GM19372 (cell line): ENCODE measurements around the gene TTC33.
A peak's percentile ranks its signal among the peaks of the same experiment; 100 is the strongest.

Experiments
- ATAC-seq: cut with Tn5 transposase; IDR thresholded peaks from one replicate; pipeline ENCODE4 v1.9.1; 2021; ENCODE audit warnings: mild to moderate bottlenecking, low read depth, moderate library complexity; ENCODE audit not compliant: unreplicated experiment

Gene TTC33

DNA sequence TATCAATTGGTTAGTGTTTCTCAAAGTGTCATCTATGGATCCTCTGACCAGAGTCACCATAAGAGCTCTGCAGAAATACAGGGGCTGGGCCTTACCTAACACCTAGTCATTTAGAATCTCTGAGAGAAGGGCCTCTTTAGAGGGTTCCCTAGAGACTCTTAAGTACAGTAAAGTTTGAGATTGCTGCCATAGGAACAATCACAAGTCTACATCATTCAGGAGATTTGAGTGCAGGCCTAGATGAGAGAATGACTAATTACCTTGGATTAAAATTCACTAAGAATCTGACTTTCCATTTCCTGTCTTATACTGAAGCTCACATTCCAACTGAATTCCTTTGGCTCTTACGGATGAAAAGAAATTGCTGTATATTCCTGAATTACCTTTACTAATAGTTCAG is 258.2 kb downstream of the TTC33 start:
- ATAC-seq = no peak

DNA sequence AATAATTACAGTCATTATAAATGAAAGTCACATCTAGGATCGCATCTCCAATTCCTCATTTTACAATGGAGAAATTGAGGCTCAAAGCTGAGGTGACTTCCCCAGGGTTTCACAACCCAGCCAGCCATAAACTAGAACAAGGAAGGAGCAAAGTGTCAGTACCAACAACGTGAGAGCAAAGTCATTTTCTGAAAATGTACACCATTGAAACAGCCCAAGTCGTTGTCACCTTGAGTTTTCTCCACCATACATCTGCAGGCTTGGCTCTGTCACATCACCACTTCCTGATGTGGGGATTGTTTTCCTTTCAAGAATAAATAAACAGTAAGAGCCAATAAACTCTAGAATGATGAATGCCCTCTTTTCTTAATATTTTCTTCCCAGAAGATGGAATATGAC is 260.5 kb downstream of the TTC33 start:
- ATAC-seq = no peak

DNA sequence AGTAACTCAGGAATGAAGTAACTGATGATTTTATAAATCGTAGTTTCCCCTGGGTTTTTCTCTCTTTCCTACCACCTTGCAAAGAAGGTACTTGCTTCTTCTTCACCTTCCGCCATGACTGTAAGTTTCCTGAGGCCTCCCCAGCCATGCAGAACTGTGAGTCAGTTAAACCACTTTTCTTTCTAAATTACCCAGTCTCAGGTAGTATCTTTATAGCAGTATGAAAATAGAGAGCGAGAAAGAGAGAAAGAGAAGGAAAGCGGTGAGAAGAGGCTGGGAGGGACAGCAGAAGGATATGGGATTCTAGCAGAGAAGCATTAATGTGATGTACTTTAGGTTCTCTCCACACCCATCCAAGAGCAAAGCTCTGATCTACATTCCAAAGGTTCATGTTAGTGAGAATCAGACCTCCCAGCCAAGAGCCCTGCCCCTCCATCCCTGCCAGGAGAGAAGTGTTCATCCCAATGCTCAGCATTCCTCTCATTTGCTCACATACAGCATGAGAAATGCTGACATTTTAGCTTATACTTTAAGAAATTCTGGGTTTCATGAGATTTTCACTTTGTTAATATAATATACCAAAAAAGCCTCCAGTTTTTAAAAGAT is 261.0 kb downstream of the TTC33 start:
- ATAC-seq = no peak

DNA sequence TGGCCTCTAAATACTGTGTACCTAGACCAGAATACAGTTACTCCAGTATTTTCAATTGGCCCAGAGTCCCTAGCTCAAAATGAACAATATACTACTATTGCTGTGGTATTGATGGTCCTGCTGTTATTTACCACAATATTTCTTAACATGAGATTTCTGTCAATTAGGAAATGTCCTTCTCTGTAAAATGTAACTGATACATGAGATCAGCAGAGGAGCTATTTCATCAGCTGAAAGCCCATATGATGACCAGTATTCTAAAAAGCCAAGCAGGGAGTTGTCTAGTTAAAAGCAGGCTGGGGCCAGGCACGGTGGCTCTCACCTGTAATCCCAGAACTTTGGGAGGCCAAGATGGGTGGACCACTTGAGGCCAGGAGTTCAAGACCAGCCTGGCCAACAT is 263.7 kb downstream of the TTC33 start:
- ATAC-seq = no peak

DNA sequence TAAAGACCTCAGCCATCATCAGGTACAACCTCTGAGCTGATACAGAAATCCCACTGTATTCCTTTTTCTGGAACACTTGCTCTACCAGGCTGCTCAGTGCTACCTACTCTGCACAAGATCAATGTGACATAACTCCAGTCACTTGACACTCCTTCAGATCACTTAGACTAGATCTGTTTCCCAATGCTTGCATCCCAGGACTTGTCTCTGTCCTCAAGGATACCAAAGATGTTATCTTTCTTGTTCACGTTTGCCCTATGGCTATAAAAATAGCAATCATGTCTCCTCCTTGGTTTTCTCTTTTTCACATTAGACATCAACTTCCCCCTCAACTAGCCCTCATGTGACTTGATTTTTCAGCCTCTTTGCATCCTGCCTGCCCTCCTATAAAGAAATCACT is 264.1 kb downstream of the TTC33 start:
- ATAC-seq = no peak

DNA sequence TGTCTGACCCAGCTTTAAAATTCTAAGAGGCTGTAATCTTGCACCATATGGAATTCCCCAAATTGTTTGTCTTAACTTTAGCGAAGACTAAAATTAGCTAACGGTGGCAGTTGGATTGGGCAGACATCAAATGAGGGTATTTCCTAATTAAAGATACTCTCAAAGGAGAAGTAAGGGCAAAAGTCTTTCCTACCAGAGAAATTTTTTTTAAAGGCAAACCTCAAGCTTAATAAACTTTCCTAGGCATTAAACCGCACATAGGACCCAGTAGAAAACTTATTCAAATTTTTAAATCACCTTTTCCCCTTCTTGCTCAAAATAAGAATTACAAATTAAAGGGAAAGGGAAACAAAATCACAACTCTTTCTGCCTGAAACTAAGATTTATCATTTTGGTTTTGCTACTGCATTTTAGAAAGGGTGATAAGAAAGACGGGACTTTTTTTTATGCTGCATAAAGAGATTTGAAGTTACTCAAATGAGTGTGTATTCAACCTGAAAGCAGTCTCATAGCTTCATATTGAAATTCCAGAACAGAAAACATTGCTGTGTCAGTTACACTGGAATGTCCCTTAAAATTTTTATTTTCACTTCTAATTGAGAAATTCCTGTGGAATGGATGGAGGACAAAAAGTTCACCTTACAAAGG is 265.2 kb downstream of the TTC33 start:
- peak; percentile 32 for ATAC-seq

DNA sequence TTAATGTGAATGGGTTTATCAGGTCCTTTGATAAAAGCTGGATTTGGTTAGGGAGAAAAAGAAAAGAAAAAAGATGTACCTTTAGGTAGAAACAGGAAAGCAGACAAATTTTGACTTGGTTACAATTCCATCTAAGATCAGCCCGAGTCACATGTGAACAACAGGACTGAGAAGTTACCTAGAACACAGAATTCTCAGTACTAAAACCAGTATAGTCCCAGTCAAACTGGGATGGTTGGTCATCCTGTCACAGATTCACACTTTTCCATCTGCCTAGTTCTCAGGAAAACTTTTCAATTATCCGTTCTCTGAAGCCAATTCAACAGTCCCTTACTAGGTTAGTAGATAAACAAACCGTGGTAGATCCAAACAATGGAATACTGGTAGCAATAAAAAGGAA is 266.3 kb downstream of the TTC33 start:
- ATAC-seq = no peak

DNA sequence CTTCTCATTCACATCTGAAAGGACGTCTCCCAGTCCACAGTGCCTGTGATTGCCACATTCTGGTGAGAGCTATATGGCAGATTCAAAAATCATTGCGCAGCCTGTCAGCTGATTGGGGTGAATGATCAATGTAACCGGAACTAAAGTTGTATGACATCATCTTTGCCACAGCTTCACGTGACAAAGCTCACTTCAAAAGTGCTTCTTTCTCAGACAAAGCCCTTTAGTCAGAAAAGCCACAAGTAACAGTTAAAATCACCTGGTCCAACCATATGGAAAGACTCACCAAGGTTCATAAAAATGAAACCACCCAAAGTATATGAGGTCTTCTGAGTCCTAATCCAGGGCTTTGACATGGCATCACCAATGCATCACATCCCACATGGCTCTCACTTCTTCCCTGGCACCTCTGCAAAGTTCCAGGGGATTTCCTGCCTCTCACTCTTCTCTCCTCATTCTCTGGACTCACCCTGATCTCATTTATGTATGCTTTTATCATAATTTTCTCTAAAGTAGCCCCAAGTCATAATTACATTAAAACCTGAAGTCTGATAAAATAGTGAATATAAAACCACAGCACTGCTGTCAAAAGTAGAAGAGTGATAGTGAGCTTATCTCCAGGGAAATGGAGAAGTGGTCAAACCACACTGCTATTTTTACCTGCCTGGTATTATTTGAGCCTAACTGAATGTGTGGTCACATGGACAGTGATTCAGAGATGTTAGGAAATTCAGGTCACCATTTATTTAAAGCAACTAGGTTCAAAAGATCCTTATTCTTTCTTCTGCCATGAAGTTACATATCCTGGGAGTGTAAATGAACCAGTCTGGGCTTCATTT is 269.1 kb downstream of the TTC33 start:
- peak; percentile 42 for ATAC-seq

DNA sequence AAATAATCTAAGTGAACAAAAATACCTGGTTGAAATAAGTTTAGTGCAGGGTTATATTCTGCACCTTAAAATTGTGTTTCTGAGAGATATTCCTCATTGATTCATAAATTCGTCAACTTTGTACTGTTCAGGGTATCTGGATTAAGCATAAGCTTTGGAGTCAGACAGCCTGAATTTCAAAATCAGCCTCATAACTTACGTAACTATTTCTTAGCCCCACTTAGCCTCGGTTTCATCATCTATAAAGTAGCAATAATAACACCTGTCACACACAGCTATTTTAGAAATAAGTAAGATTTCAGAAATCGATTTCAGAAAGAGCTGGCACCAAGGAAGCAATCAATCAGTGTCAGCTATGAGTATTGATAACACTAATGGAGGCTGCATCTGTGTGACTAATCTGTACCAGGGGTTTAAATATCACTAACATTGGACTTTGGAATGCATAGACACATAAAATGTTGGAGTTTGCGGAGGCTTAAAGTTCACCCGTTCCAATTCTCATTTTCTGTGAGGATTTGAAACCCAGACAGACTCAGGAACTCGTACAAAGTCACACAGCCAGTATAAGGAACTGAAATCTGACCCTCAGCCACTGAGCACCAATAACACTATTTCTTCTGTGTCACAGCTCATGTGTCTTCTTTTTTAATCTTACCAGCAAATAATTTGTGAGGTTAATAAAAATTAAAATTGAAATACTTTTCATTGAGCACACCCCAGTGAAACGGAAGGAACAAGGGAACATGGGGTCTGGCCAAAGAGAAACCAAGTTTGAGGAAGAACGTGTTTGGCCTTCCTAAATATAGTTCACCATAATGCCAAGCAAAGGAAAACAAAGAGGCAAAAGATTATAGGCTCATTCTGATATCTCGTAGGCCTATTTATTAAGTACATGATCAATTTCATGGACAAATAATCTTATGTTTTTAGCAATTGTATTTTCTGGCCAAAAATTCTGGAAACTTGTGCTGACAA is 270.5 kb downstream of the TTC33 start:
- peak; percentile 46 for ATAC-seq

DNA sequence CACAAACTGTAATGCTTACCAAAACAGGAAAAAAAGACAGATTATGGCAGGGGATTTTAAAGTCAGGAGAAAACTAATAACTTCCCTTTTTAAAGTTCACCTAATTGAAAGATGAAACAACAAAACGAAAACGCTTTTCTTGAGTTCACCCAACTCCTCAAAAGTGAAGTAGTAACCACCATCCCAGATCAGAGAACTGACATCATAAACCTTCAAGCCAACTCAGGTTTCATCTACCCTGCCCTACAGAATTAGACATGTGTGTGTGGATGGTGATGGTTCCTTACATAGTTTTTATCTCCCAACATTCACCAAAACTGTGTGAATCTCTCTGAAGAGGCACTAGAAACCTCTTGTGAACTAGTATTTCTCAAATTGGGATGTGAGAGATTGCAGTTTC is 271.3 kb downstream of the TTC33 start:
- no peak for ATAC-seq

DNA sequence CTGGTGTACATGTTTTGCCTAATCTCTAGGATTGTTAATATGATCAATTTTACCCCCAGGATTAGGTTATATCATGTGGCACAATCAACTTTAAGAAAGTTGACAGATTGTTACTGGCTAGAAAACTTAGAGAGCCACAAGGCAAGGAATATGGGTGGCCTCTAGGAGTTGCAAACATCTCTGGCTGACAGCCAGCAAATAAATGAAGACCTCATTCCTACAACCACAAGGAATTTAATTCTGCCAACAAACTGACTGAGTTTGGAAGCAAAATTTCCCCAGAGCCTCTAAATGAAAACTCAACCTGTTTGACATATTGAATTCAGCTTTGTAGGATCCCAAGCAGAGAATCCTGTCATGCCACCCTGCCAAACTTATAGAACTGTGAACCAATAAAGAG is 272.4 kb downstream of the TTC33 start:
- no peak for ATAC-seq

DNA sequence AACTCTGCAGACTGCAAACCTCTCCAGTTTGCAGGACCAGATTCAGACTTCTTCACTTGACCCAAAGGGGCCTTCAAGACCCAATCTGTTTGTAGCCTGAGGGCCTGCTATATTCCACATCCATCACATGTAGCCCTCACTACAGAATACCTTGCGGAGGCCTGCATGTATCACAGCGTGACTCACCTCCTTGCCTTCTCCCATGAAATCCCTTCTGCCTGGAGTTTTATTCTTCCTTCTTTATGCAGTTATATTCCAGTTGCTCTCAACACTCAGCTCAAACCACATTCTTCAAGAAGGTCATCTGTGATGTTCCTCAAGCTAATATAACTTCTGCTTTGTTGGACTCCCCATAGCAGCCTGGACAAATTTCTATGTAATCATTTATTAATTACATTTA is 274.5 kb downstream of the TTC33 start:
- ATAC-seq = no peak

DNA sequence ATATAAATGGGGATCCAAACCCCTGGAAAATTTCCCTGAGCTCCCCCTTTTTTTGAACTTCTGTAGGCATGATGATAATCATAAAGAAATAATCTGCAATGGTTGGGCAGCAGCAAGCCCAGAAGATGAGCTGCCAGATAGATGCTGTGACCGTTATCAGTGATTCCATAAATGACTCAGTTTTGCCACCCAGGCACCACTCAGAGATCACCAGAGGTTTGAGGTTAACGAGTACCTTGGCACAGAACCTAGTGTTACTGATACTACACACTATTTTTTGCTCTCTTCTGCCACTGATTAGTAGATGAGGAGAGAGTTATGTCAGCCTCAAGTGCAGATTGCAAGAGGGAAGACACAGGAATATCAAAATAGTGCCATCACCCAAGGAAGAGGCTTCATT is 275.4 kb downstream of the TTC33 start:
- no peak for ATAC-seq

DNA sequence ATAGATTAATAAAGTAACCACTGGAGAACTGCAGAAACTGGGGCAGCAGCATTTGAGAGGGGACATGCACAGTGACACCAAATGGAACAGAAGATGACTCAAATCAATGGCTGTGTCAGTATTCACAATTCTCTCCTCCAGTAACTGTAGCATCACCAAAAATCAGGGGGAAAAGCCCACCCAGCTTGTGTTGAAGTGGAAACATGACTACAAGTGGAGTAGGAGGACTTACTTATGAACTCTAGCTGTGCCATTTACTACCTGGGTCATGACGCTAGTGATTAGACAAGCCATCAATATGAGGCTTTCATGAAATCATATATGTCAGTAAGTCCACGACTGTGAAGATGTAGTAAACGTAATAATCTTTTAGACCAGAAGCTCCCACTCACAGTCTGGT is 275.8 kb downstream of the TTC33 start:
- ATAC-seq = no peak

DNA sequence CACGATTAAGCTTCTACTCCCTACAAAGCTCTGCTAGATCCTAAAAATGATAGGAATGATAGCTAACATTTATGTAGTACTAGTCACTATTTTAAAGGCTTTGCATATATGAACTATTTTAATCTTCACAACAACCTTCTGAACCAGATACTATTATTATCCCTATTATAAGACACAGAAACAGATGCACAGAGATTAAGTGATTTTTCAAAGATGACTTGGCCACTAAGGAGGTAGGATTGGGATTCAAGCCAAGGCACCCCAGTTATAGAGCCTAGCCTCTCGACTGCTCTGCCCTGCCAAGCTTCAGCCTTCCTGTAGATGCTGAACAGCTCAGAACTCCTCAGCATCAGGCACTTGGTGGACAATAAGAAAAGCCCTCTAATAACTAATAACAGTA is 277.0 kb downstream of the TTC33 start:
- no peak for ATAC-seq

DNA sequence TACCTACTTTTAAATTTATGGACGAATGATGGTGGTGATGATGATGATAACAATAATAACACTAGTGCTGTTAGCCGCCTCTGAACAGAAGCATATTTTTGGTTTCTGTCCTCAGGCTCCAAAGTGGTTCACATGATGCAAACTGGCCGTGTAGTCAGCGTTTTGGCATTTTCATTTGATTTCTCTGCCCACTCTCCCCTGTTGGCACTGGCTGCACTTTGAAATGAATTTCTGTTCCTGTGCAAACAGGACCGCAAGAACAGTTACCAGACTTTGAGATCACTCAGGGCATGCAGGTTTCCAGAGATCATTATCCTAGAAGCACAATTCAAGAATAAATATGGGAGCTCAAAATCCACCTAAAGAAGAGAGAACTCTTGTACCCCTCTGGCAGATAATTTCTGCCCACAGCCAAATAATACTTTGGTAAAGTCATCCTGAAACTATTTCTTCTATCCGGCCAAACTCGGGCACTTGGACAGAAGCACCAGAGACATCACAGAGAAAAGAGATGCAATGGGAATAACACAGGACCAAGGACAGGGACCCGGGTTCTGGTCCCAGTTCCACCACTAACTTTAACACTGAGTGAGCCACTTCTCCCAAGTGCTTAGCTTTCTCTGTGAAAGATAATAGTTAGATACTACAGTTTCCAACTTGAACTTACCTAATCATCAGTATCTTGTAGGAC is 277.8 kb downstream of the TTC33 start:
- no peak for ATAC-seq

DNA sequence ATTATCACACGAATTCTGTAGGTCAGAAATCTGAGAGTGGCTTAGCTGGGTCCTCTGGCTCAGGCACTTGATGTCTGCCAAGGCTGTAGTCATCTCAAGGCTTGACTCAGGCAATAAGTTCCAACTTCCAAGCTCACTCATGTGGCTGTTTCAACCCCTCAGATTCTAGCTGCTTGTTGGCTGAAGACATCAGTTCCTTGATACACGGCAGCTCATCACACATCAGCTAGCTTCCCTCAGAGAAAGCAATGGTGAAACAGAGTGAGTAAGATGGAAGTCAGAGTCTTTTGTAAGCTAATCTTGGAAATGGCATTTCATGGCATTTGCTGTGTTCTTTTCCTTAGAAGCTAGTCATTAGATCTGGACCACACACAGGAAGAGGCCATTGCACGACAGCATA is 280.2 kb downstream of the TTC33 start:
- ATAC-seq = no peak

DNA sequence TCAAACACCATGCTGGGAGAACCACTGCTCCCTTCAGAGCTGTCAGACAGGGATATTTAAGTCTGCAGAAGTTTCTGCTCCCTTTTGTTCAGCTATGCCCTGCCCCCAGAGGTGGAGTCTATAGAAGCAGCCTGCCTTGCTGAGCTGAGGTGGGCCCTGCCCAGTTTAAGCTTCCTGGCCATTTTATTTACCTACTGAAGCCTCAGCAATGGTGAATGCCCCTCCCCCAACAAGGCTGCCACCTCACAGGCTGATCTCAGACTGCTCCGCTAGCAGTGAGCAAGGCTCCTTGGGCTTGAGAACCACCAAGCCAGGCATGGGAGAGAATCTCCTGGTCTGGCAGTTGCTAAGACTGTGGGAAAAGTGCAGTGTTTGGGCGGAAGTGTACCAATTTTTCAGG is 281.5 kb downstream of the TTC33 start:
- no peak for ATAC-seq

DNA sequence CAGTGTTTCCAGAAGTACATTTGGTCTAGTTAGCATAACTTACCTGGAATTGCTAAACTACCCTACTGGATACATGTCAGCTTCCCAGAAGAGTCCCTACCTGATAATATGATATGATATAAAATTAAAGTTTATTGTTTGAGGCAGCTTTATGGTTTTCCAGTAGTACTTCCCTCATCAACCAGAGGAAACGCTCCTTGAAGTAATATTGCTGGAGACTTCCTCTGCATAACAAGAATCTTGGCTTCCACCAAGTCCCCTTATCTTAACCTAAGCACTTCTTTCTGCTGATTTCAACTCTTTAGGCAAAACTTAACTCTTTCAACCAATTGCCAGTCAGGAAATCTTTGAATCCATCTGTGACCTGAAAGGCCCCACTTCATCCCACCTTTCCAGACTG is 290.3 kb downstream of the TTC33 start:
- no peak for ATAC-seq

DNA sequence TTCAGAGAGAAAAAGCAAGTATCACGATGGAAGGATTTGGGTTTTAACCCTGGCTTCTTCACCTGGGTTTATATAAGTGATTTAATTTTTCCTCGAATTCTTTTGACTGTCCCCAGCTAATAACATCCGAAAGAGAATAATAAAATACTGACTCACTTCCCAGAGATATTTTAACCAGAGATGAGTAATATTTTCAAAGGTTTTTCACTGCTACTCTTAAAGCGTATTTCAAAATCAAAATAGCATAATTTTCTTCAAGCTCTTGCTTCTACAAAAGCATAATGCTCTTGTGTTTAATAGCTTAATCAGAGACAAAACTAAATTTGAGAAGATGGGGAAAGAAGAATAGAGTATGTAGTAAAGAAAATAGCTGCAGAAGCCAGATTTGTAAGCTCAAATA is 291.2 kb downstream of the TTC33 start:
- no peak for ATAC-seq
